Chondrocyte (in vitro differentiated cells): ENCODE data around the gene CCDC183. TPM values are rescaled to one million over a fixed set of nuclear protein-coding genes. Genes with fewer than 3 reads are reported as not detected.

Source experiments
- DNase-seq: peaks from one replicate; pipeline ENCODE4 v3.0.0; 2021; ENCODE audit warnings: mixed read lengths, low spot score
- H3K27ac Mint-ChIP-seq: one replicate; pipeline ENCODE4 v1.8.0; 2021; ENCODE audit warnings: mild to moderate bottlenecking, moderate library complexity, mixed read lengths; ENCODE audit not compliant: unreplicated experiment
- H3K27me3 Mint-ChIP-seq: 2 replicates; pipeline ENCODE4 v1.8.0; 2021; ENCODE audit warnings: low read depth, mixed read lengths
- H3K36me3 Mint-ChIP-seq: 2 replicates; pipeline ENCODE4 v1.8.0; 2021; ENCODE audit warnings: low read depth, mixed read lengths
- H3K4me1 Mint-ChIP-seq: 2 replicates; pipeline ENCODE4 v1.8.0; 2021; ENCODE audit warnings: low read depth, mild to moderate bottlenecking, mixed read lengths
- H3K4me3 Mint-ChIP-seq: one replicate; pipeline ENCODE4 v1.8.0; 2021; ENCODE audit warnings: mild to moderate bottlenecking, moderate library complexity, mixed read lengths; ENCODE audit not compliant: unreplicated experiment
- H3K9me3 Mint-ChIP-seq: 2 replicates; pipeline ENCODE4 v1.8.0; 2021; ENCODE audit warnings: low read depth, mixed read lengths
- total RNA-seq: library from RNA; stranded (reverse); gene quantifications from 3 replicates; pipeline ENCODE4 v1.2.1, GENCODE V29; 2021
- TF ChIP-seq, protein P1 (sequence below): fragments of 200-600 bp; sonication (generic); IDR thresholded peaks from 2 replicates; pipeline ENCODE4 v1.5.0; 2021; ENCODE audit warnings: antibody characterized with exemption, mild to moderate bottlenecking, moderate library complexity

Gene CCDC183
- total RNA-seq, 1 donor from 2014 or later = 1.5 TPM

DNA sequence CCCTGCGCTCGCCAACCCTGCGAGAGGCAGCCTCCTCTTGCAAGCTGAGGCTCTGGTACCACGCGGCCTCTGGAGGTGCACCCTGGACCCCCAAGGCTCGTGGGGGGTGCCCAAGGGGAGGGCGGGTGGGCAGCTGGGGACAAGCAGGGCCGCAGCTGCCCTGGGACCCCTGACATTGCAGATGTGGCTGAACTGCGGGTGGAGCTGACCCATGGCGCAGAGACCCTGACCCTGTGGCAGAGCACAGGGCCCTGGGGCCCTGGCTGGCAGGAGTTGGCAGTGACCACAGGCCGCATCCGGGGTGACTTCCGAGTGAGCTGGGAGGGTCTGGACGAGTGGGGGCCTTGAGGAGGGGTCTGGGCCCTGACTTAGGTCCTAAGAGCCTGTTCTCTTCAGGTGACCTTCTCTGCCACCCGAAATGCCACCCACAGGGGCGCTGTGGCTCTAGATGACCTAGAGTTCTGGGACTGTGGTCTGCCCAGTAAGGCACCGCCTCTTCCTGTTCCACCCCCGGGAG lies 57.5 kb downstream of the CCDC183 start:
- H3K4me1 Mint-ChIP-seq = peaks cover 11% of the 10 kb centered on the region
- no peak for DNase-seq
- no peaks in the 10 kb centered on the region for H3K27me3 Mint-ChIP-seq
- TF ChIP-seq, protein P1, sequence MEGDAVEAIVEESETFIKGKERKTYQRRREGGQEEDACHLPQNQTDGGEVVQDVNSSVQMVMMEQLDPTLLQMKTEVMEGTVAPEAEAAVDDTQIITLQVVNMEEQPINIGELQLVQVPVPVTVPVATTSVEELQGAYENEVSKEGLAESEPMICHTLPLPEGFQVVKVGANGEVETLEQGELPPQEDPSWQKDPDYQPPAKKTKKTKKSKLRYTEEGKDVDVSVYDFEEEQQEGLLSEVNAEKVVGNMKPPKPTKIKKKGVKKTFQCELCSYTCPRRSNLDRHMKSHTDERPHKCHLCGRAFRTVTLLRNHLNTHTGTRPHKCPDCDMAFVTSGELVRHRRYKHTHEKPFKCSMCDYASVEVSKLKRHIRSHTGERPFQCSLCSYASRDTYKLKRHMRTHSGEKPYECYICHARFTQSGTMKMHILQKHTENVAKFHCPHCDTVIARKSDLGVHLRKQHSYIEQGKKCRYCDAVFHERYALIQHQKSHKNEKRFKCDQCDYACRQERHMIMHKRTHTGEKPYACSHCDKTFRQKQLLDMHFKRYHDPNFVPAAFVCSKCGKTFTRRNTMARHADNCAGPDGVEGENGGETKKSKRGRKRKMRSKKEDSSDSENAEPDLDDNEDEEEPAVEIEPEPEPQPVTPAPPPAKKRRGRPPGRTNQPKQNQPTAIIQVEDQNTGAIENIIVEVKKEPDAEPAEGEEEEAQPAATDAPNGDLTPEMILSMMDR = no peak
- H3K4me3 Mint-ChIP-seq = no peak overlapping the region
- no peak overlapping the region for H3K27ac Mint-ChIP-seq
- no peaks in the 10 kb centered on the region for H3K9me3 Mint-ChIP-seq
- H3K36me3 Mint-ChIP-seq = no peaks in the 10 kb centered on the region

- TF ChIP-seq, protein P1 = no peak
- Mint-ChIP-seq H3K27ac (no peak overlapping the region), H3K4me1 (peaks cover 11% of the 10 kb centered on the region), H3K27me3 (no peaks in the 10 kb centered on the region), H3K9me3 (no peaks in the 10 kb centered on the region), H3K4me3 (no peak overlapping the region), H3K36me3 (no peaks in the 10 kb centered on the region)
- DNase-seq = no peak
Observed at GRCh38 chr9:136854113-136854841, 58.1 kb downstream of the CCDC183 start.

- Mint-ChIP-seq H3K36me3 (no peaks in the 10 kb centered on the region), H3K4me1 (peaks cover 8% of the 10 kb centered on the region), H3K27ac (no peak overlapping the region), H3K27me3 (no peaks in the 10 kb centered on the region), H3K9me3 (no peaks in the 10 kb centered on the region), H3K4me3 (no peak overlapping the region)
- TF ChIP-seq, protein P1 = no peak
- DNase-seq = no peak
Observed at GRCh38 chr9:136854842-136855460, 58.8 kb downstream of the CCDC183 start.

- Mint-ChIP-seq H3K4me1 (peaks cover 5% of the 10 kb centered on the region), H3K9me3 (no peaks in the 10 kb centered on the region), H3K4me3 (no peak overlapping the region), H3K27ac (no peak overlapping the region), H3K36me3 (no peaks in the 10 kb centered on the region), H3K27me3 (no peaks in the 10 kb centered on the region)
- no peak for DNase-seq
- TF ChIP-seq, protein P1 = no peak
Observed at GRCh38 chr9:136855461-136856078, 59.4 kb downstream of the CCDC183 start.

DNA sequence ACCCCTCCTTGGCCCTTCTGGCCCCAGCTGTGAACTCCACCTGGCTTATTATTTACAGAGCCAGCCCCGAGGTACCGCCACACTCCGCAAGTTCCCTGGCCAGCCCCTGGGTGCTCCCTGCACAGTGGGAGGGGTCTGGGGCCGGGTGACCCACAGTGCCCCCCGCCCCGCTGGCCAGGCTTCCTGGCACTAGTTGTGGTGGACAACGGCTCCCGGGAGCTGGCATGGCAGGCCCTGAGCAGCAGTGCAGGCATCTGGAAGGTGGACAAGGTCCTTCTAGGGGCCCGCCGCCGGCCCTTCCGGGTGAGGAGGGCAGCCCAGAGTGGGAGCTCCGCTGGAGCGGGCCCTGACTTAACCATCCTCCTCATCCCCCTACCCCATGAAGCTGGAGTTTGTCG lies 59.9 kb downstream of the CCDC183 start:
- DNase-seq = no peak
- TF ChIP-seq, protein P1 = no peak
- no peak overlapping the region for H3K4me3 Mint-ChIP-seq
- no peaks in the 10 kb centered on the region for H3K36me3 Mint-ChIP-seq
- no peaks in the 10 kb centered on the region for H3K9me3 Mint-ChIP-seq
- peaks cover 5% of the 10 kb centered on the region for H3K4me1 Mint-ChIP-seq
- no peaks in the 10 kb centered on the region for H3K27me3 Mint-ChIP-seq
- H3K27ac Mint-ChIP-seq = no peak overlapping the region
